Gastrocnemius medialis (tissue), 4 donors: Measurements from ENCODE around the gene GPR84.
A peak's percentile ranks its signal among the peaks of the same experiment; 100 is the strongest.

Experiments used
- CTCF ChIP-seq, 5 experiments: fragments of 450-650 bp in 3 of 5; fragments of 200-600 bp in 2 of 5; sonication (generic) in 2 of 5; IDR thresholded peaks in 4 of 5; conservative IDR thresholded peaks in 1 of 5; 1 replicate in 4 of 5; 2 replicates in 1 of 5; pipeline ENCODE4 v1.5.1; 2016 to 2019; ENCODE audit warnings: antibody characterized with exemption in 5 of 5, mild to moderate bottlenecking in 3 of 5, moderate library complexity in 3 of 5
- POLR2A ChIP-seq, 2 donors: fragments of 450-650 bp; IDR thresholded peaks; one replicate each; pipeline ENCODE4 v1.6.1; 2017; ENCODE audit warnings: antibody characterized with exemption in 2 of 2, mild to moderate bottlenecking in 2 of 2, moderate library complexity in 2 of 2

GRCh38 chr12:54386403-54387113 is 22.3 kb upstream of the GPR84 start:
- no peak for TF ChIP-seq CTCF (IDR thresholded peaks at IDR 0.05 in 4 of 5, conservative IDR thresholded peaks at IDR 0.05 in 1 of 5)
- TF ChIP-seq POLR2A (IDR thresholded peaks at IDR 0.05), result peak in 1 of 2 donors; percentile 38
